Activated naive CD8-positive, alpha-beta T cell (primary cell): ENCODE results near the gene XYLT1.

ENCODE experiments used
- H3K27ac Mint-ChIP-seq: one replicate; pipeline ENCODE4 v1.8.0; 2021; ENCODE audit warnings: mixed read lengths
- H3K27me3 Mint-ChIP-seq: one replicate; pipeline ENCODE4 v1.8.0; 2021; ENCODE audit warnings: mixed read lengths
- H3K36me3 Mint-ChIP-seq: one replicate; pipeline ENCODE4 v1.8.0; 2021; ENCODE audit warnings: mixed read lengths
- H3K4me1 Mint-ChIP-seq: one replicate; pipeline ENCODE4 v1.8.0; 2021; ENCODE audit warnings: low read depth, mixed read lengths
- H3K4me3 Mint-ChIP-seq: one replicate; pipeline ENCODE4 v1.8.0; 2021; ENCODE audit warnings: mild to moderate bottlenecking, mixed read lengths
- H3K9me3 Mint-ChIP-seq: one replicate; pipeline ENCODE4 v1.8.0; 2021; ENCODE audit warnings: low read depth, mixed read lengths

XYLT1 gene

GRCh38 chr16:17366299-17366961 is 104.3 kb downstream of the XYLT1 start:
- Mint-ChIP-seq H3K36me3 (no peaks in the 10 kb centered on the region), H3K9me3 (no peaks in the 10 kb centered on the region), H3K27me3 (no peaks in the 10 kb centered on the region), H3K4me1 (peaks cover 99% of the 10 kb centered on the region), H3K27ac (peak overlapping the region; percentile 87), H3K4me3 (no peak overlapping the region)

DNA sequence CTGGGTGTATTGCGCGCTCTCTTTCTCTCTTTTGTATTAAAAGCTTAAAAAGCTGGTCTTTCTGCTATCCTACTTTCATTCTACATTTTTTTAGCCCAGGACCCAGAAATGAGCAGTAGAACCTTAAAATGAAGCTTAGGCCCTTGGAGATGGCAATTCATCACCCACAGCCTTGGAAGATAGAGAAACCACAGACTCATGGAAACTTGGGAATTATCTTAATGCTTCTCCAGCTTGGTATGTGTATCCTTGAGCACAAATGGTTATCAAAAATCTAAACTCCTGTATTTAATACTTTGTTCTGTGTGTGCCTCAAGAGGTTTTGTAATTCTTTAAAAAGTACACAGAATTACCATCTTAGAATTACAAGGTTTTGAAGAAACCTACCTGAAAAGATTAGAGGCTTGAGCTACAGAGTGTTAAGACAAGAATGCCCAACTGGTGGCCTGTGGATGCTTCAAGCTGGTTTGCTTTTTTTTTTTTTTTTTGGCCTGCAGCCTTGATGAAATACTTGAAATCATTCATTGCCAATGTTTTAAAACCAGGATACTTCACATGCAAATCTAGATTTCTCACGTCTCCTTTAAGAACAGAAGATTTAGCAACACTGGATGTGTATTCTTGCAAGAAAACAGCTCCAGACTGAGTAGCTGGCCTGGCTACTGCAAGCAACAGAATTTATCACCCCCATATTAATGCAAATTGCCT is 105.0 kb downstream of the XYLT1 start:
- Mint-ChIP-seq H3K36me3 (no peaks in the 10 kb centered on the region), H3K4me3 (peak overlapping the region; percentile 41), H3K4me1 (peaks cover 99% of the 10 kb centered on the region), H3K27ac (peak overlapping the region; percentile 7), H3K9me3 (no peaks in the 10 kb centered on the region), H3K27me3 (no peaks in the 10 kb centered on the region)

DNA sequence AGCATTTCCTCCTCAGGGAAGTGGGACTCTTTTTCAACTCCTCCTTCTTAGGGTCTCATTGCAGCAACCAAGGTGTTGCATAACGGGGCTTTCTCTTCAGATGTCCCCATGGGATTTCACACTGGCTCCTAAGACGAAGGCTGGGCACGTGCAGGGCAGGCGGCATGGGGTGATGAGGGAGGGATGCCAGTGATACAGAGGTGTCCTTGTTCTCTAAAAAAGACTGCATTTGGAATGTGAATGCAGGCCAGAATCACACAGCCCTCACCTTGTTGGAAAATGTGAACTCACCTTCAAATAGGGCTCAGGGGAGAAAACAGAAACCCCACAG is 105.6 kb downstream of the XYLT1 start:
- Mint-ChIP-seq H3K9me3 (no peaks in the 10 kb centered on the region), H3K36me3 (no peaks in the 10 kb centered on the region), H3K4me1 (peaks cover 99% of the 10 kb centered on the region), H3K27ac (peak overlapping the region; percentile 7), H3K27me3 (no peaks in the 10 kb centered on the region), H3K4me3 (peak overlapping the region; percentile 41)

DNA sequence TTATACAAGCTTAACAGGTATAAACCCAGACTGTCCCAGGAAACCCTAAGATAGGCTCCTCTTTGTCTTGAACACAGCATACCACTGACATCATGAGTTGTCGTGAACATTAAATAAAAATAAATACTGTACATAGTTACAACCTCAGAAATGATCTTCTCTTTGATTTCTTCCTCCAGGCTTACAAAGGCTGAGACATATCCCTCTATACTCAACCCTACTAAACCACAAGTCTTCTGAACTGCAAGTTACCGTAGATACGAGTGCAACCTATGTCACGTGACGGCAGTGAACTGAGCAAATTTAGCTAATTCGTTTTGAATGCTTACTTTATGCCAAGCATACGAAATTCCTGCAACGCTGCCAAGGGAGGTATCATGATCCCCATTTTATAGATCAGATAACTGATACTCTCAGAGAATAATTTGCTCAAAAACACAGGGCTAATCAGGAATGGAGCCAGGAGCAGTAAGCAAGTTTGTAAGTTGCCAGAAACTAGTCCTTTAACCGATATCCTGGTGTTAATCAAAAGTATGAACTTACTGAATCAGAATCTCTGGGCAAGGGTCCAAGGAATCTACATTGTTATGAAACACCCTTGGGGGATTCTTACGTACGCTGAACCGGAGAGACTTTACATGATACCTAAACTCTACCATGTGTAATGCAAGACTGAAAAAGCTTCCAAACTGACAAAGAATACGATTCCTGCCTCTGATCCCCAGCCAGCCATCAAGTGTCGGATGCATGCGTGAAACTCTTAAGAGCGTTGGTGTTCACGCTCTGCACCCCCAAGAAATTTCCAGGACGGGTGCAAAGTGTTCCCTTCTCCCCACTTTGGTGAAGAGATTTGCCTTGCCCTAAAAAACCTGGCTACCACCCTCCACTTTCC is 106.2 kb downstream of the XYLT1 start:
- Mint-ChIP-seq H3K27me3 (no peaks in the 10 kb centered on the region), H3K4me1 (peaks cover 99% of the 10 kb centered on the region), H3K4me3 (peak overlapping the region; percentile 58), H3K9me3 (no peaks in the 10 kb centered on the region), H3K36me3 (no peaks in the 10 kb centered on the region), H3K27ac (peak overlapping the region; percentile 77)

- Mint-ChIP-seq H3K36me3 (peaks cover 4% of the 10 kb centered on the region), H3K4me3 (no peak overlapping the region), H3K9me3 (no peaks in the 10 kb centered on the region), H3K27me3 (no peaks in the 10 kb centered on the region), H3K4me1 (peaks cover 98% of the 10 kb centered on the region), H3K27ac (peak overlapping the region; percentile 88)
These were observed 107.8 kb downstream of the XYLT1 start for GRCh38 chr16:17362946-17363345.

DNA sequence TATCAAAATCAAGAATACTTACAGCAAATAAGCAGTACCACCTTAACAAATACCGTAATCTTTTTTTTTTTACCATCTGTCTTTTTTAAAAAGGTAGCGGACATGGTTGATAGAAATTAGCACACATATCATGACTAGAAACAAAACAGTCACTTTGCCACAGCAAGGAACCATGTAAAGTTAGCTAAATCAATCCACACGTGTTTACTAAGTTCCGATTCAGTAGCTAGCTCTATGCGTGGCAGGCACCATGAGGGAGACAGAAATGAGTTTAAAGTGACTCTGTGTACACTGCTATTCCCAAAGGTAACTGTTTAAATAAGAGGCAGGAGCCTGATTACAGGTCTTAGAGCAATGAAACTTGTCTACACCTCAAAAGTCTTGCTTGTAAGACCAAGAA is 108.6 kb downstream of the XYLT1 start:
- Mint-ChIP-seq H3K9me3 (no peaks in the 10 kb centered on the region), H3K4me1 (peaks cover 97% of the 10 kb centered on the region), H3K27me3 (no peaks in the 10 kb centered on the region), H3K4me3 (no peak overlapping the region), H3K36me3 (peaks cover 4% of the 10 kb centered on the region), H3K27ac (peak overlapping the region; percentile 88)

DNA sequence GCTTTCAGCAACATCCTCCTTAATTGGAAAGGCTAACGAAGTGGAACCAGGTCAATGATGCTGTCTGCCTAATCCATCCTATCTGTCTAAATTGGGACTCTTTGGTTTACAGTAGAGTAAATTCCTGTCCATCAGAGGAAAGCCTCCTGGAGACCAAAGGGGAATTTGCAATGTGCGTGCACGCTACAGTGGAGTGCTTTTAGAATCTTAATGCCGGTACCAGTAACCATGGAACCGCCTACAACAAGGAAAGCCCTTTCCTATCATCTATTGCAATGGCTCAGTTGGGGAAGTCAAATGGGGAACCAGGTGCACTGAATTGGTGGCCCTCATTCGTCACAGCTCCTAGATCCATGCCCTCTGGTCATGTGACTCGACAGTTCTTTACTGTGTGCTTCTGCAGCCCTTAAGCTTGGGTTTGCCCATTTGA is 110.1 kb downstream of the XYLT1 start:
- Mint-ChIP-seq H3K36me3 (peaks cover 4% of the 10 kb centered on the region), H3K4me3 (peak overlapping the region; percentile 25), H3K27me3 (no peaks in the 10 kb centered on the region)

GRCh38 chr16:17359788-17360390 is 110.9 kb downstream of the XYLT1 start:
- no peaks in the 10 kb centered on the region for H3K27me3 Mint-ChIP-seq
- H3K4me1 Mint-ChIP-seq, result peaks cover 77% of the 10 kb centered on the region
- no peaks in the 10 kb centered on the region for H3K9me3 Mint-ChIP-seq
- H3K36me3 Mint-ChIP-seq, result peaks cover 4% of the 10 kb centered on the region
- H3K27ac Mint-ChIP-seq, result peak overlapping the region; percentile 77
- H3K4me3 Mint-ChIP-seq, result peak overlapping the region; percentile 51

More for the DNA sequence above, 110.1 kb downstream of the XYLT1 start:
- H3K4me1 Mint-ChIP-seq, result peaks cover 85% of the 10 kb centered on the region
- peak overlapping the region; percentile 88 for H3K27ac Mint-ChIP-seq
- H3K9me3 Mint-ChIP-seq, result no peaks in the 10 kb centered on the region

GRCh38 chr16:17358846-17359245 is 111.9 kb downstream of the XYLT1 start:
- no peaks in the 10 kb centered on the region for H3K27me3 Mint-ChIP-seq
- H3K27ac Mint-ChIP-seq, result peak overlapping the region; percentile 77
- H3K36me3 Mint-ChIP-seq, result peaks cover 4% of the 10 kb centered on the region
- H3K4me1 Mint-ChIP-seq, result peaks cover 67% of the 10 kb centered on the region
- peak overlapping the region; percentile 51 for H3K4me3 Mint-ChIP-seq
- H3K9me3 Mint-ChIP-seq, result no peaks in the 10 kb centered on the region

DNA sequence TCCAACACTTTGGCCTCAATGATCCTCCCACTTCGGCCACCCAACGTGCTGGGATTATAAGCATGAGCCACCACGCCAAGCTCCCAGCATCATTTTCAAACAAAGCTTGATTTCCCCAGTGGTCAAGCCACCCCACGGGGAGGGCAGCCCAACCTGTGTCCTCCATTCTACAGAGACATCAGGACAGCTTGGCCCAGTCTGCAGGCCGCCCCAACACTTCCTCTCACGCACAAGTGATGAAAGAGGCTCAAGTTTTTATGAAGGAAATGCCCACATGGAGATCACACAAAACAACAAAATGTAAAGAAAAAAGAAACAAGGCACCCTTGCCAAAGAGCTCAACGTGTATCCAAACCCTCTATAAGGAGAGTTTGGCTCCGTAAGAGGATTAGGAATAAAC is 112.4 kb downstream of the XYLT1 start:
- Mint-ChIP-seq H3K4me1 (peaks cover 66% of the 10 kb centered on the region), H3K4me3 (peak overlapping the region; percentile 51), H3K27ac (peak overlapping the region; percentile 77), H3K27me3 (no peaks in the 10 kb centered on the region), H3K36me3 (peaks cover 4% of the 10 kb centered on the region), H3K9me3 (no peaks in the 10 kb centered on the region)

DNA sequence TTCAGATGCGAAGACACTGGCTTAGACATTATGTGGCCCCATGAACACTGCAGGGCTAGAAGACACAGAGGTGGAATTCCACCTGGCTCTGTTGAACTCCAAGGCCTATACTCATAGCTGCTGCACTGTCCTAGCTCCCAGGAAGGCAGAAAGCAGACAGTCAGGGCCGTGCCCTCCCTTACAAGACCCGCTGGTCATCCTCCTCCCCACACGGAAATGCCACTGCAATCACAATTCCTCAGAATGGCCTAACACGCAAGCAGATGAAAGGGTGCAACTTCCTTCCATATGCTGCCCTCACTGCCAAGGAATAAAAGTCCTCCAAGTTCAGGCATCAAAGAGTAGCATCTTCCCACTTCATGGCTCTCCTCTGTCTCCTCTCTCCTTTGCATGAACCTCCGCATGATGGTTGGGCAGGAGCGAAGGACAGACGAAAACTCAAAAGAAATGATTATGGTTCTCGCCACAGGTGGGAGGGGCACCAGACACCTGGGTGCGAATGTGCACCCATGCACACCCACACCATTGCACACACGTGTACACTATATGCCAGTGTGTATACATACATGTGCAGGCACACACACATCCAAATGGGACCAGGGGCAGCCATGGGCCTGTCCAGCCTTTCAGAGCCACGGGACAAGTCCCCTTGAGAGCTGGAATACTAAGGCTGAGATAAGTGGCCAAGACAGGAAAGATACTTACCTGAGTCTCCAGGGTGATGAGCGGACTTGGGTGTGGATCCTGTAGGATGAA is 113.3 kb downstream of the XYLT1 start:
- H3K36me3 Mint-ChIP-seq, result peaks cover 4% of the 10 kb centered on the region
- no peaks in the 10 kb centered on the region for H3K9me3 Mint-ChIP-seq
- H3K4me1 Mint-ChIP-seq, result peaks cover 64% of the 10 kb centered on the region
- H3K27ac Mint-ChIP-seq, result peak overlapping the region; percentile 34
- no peak overlapping the region for H3K4me3 Mint-ChIP-seq
- H3K27me3 Mint-ChIP-seq, result no peaks in the 10 kb centered on the region

GRCh38 chr16:17356243-17356933 is 114.4 kb downstream of the XYLT1 start:
- Mint-ChIP-seq H3K27ac (no peak overlapping the region), H3K36me3 (peaks cover 4% of the 10 kb centered on the region), H3K27me3 (no peaks in the 10 kb centered on the region), H3K9me3 (no peaks in the 10 kb centered on the region), H3K4me1 (peaks cover 64% of the 10 kb centered on the region), H3K4me3 (no peak overlapping the region)

DNA sequence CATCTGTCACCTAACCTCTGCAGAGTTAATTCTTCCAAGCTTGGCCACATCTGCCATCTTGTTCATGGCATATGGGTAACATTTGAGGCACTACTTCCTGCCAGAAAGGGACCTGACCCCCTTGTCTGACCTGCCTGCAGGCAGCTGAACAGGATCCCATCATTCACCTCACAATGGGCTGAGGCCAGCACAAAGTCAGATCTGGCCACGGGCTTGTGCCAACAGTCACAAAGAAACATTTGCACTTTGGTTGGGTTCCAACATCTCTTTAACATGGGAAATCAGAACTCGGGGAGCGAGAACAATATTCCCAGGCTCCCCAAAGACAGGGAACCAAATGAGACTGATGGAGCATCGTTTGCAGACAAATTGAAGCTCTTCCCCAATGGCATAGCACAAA is 116.1 kb downstream of the XYLT1 start:
- peaks cover 55% of the 10 kb centered on the region for H3K4me1 Mint-ChIP-seq
- no peaks in the 10 kb centered on the region for H3K9me3 Mint-ChIP-seq
- no peak overlapping the region for H3K4me3 Mint-ChIP-seq
- no peak overlapping the region for H3K27ac Mint-ChIP-seq
- no peaks in the 10 kb centered on the region for H3K27me3 Mint-ChIP-seq
- H3K36me3 Mint-ChIP-seq, result peaks cover 6% of the 10 kb centered on the region

DNA sequence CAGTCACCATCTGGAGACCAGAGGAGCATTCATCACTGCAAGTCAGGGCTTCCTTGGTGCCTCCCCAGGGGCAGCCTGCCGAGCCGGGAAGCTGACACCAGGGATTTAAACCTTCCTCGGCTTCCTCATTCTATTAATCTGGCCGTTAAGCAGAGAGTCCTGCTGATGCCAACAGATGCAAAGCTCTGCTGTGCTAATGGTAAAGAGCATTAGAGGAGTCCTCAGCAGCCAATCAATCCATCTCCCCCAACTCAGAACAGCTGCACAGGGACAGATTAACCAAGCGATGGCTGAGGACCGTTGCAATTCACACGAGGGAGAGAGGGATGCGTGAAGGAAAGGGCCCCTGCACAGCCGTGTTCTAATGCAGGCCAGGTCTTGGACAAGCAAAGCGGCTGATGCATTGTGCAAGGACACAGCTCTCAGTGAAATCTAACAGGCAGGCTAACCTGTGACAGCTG is 116.6 kb downstream of the XYLT1 start:
- Mint-ChIP-seq H3K4me3 (no peak overlapping the region), H3K4me1 (peaks cover 50% of the 10 kb centered on the region), H3K27me3 (no peaks in the 10 kb centered on the region), H3K27ac (no peak overlapping the region), H3K9me3 (no peaks in the 10 kb centered on the region), H3K36me3 (peaks cover 6% of the 10 kb centered on the region)
